ENCODE measurements around the gene HERPUD2. TPM values are rescaled to one million over a fixed set of nuclear protein-coding genes. Genes with fewer than 3 reads are reported as not detected.

The HERPUD2 gene, protein sequence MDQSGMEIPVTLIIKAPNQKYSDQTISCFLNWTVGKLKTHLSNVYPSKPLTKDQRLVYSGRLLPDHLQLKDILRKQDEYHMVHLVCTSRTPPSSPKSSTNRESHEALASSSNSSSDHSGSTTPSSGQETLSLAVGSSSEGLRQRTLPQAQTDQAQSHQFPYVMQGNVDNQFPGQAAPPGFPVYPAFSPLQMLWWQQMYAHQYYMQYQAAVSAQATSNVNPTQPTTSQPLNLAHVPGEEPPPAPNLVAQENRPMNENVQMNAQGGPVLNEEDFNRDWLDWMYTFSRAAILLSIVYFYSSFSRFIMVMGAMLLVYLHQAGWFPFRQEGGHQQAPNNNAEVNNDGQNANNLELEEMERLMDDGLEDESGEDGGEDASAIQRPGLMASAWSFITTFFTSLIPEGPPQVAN
- total RNA-seq (2014; rRNA removed) = 11.5 and 11.7 TPM in 2 replicates
- percentile 80 among the genes with signal in this experiment for Bru-seq, nascent RNA
- BruChase-seq, experiment 1, labeled RNA remaining after a 6-hour chase = percentile 70 among the genes with signal in this experiment
- BruChase-seq, experiment 2, labeled RNA remaining after a 2-hour chase = percentile 76 among the genes with signal in this experiment
- long read RNA-seq, transcript HERPUD2-202 (8 exons, 3,057 nt) = major isoform, 53 of 88 reads
- long read RNA-seq, transcript HERPUD2-201 (9 exons, 2,474 nt) = minor isoform, 8 of 88 reads
- long read RNA-seq, partial matches to known transcripts = 3 of 88 reads
- long read RNA-seq, other reads (novel, unspliced or antisense) = 24 of 88 reads

DNA sequence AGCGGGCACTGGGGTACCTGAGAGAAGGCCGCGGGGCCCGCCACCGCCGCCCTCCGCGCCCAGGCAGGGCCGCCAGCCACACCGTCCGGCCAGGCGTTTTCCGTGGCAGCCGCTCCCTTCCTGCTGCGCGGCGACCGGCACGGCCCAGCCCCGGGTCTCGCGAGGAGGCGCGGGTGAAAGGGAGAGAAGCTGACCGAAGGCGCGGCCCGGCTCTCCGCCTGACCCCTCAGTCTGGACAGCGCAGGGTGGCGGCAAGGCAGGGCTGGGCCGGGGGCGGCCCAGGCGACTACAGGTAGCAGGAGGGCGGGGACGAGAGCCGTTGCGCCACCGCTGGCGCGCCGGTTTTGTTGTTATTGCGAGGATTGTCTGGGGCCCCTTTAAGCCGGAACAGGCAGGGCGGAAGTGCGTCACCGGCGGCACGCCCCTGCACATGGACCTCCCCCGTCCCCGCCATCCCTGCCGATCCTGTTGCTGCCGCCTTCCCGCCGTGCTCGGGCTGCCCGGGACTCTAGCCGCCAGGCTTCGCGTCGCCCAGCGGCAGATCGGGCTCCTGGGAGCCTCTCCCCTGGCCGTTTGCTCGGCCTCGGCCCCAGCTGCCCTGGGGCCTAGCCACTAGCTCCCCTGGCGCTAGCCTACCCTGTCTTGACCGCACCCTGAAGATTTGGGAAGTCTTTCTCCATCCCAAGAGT is at the start of gene HERPUD2:
TSS of gene HERPUD2 (minus strand) at position 352 of the 689 bp plus-strand sequence. CDS start 805 bp downstream, outside the sequence.
- Histone ChIP-seq H3K4me2 (ENCODE audit: low read length) (peak within 1 kb of the TSS; percentile 100), H3K79me2 (ENCODE audit: low read length) (peaks cover 54% of the 10 kb centered on the region), H3K27ac (ENCODE audit: low read length) (peak within 1 kb of the TSS; percentile 90), H2AFZ (ENCODE audit: low read length) (peak within 1 kb of the TSS; percentile 83), H3K36me3 (ENCODE audit: low read depth, low read length) (no peaks in the 10 kb centered on the region), H3K9ac (ENCODE audit: low read length) (peak within 1 kb of the TSS; percentile 100), H3K4me1 (ENCODE audit: insufficient read depth, low read length) (peaks cover 49% of the 10 kb centered on the region), H3F3A (ENCODE audit: low read length, unreplicated experiment) (no peaks in the 10 kb centered on the region), H3K27me3 (ENCODE audit: low read length) (no peaks in the 10 kb centered on the region), H3K4me3 (ENCODE audit: low read length) (peak within 1 kb of the TSS; percentile 99), H3K9me2 (replicated peaks; ENCODE audit: low read length) (no peaks in the 10 kb centered on the region), H4K20me1 (ENCODE audit: low read length) (no peaks in the 10 kb centered on the region; the same call in 1 of the 2 replicates), H3K9me3 (ENCODE audit: low read length) (no peaks in the 10 kb centered on the region)
- ATAC-seq (peak; percentile 83), DNase-seq (peak; percentile 91)
- TF ChIP-seq EZH2phosphoT487 (IDR thresholded peaks at IDR 0.05; ENCODE audit: borderline replicate concordance, low read length) (no peak), EZH2 (IDR thresholded peaks at IDR 0.05; ENCODE audit: low read length, unreplicated experiment) (no peak)
- TF ChIP-seq, protein P1, sequence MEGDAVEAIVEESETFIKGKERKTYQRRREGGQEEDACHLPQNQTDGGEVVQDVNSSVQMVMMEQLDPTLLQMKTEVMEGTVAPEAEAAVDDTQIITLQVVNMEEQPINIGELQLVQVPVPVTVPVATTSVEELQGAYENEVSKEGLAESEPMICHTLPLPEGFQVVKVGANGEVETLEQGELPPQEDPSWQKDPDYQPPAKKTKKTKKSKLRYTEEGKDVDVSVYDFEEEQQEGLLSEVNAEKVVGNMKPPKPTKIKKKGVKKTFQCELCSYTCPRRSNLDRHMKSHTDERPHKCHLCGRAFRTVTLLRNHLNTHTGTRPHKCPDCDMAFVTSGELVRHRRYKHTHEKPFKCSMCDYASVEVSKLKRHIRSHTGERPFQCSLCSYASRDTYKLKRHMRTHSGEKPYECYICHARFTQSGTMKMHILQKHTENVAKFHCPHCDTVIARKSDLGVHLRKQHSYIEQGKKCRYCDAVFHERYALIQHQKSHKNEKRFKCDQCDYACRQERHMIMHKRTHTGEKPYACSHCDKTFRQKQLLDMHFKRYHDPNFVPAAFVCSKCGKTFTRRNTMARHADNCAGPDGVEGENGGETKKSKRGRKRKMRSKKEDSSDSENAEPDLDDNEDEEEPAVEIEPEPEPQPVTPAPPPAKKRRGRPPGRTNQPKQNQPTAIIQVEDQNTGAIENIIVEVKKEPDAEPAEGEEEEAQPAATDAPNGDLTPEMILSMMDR (conservative IDR thresholded peaks at IDR 0.05; ENCODE audit: low read depth, low read length) = no peak
- ChIA-PET CTCF (no interaction called here), POLR2A (ENCODE audit: unreplicated experiment) (interaction anchor here (0.6 to 0.7 kb wide), 3 partner anchors 132 to 1621 kb away, joined by 3 to 9 read pairs (median 3); no protein-coding TSS in a partner anchor)
- no TSS peak for BruUV-seq (replicated peaks)
- intact Hi-C loops (cut with micrococcal nuclease) = loop anchor here (5.0 kb wide), 1 partner anchor 948 kb away; no protein-coding TSS in a partner anchor

DNA sequence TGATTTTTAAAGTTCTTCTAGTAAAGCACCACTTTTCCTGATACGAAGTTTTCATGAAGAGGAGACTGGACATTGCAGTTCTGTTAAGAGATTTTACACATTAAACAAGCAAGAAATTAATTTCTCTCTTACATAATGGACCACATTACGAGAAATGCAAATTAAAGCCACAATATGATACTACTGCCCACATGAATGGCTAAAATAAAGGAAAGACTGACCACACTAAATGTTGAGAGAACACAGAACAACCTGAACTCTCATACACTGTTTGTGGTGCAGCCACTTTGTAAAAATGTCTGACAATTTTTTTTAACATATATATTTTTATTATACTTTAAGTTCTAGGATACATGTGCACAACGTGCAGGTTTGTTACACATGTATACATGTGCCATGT is 44.0 kb upstream of the HERPUD2 start:
- TF ChIP-seq EZH2phosphoT487 (IDR thresholded peaks at IDR 0.05; ENCODE audit: borderline replicate concordance, low read length) (no peak), EZH2 (IDR thresholded peaks at IDR 0.05; ENCODE audit: low read length, unreplicated experiment) (no peak)
- TF ChIP-seq, protein P1 (conservative IDR thresholded peaks at IDR 0.05; ENCODE audit: low read depth, low read length) = no peak
- ChIA-PET POLR2A (ENCODE audit: unreplicated experiment) (no interaction called here), CTCF (no interaction called here)
- no peaks in the 10 kb centered on the region for H3K9me3 ChIP-seq (ENCODE audit: low read length)
- no peaks in the 10 kb centered on the region for H3K79me2 ChIP-seq (ENCODE audit: low read length)
- ATAC-seq (no peak), DNase-seq (no peak)
- H3K4me3 ChIP-seq (ENCODE audit: low read length) = no peak overlapping the region
- no peak overlapping the region for H2AFZ ChIP-seq (ENCODE audit: low read length)
- no TSS peak for BruUV-seq (replicated peaks)
- no peak overlapping the region for H3K4me2 ChIP-seq (ENCODE audit: low read length)
- no peaks in the 10 kb centered on the region for H3F3A ChIP-seq (ENCODE audit: low read length, unreplicated experiment)
- H3K9ac ChIP-seq (ENCODE audit: low read length) = no peak overlapping the region
- no peaks in the 10 kb centered on the region for H3K36me3 ChIP-seq (ENCODE audit: low read depth, low read length)
- H3K27me3 ChIP-seq (ENCODE audit: low read length) = no peaks in the 10 kb centered on the region
- intact Hi-C loops (cut with micrococcal nuclease) = no loop called here
- no peaks in the 10 kb centered on the region for H3K9me2 ChIP-seq (replicated peaks; ENCODE audit: low read length)
- H3K4me1 ChIP-seq (ENCODE audit: insufficient read depth, low read length) = peaks cover 7% of the 10 kb centered on the region
- H3K27ac ChIP-seq (ENCODE audit: low read length) = no peak overlapping the region
- H4K20me1 ChIP-seq (ENCODE audit: low read length) = no peaks in the 10 kb centered on the region

All from PC-3 (cell line).